Activated T-cell treated with anti-CD3 and anti-CD28 coated beads for 48 hours (primary cell): ENCODE data around the gene H6PD.

Experiments used
- DNase-seq: peaks from one replicate; pipeline ENCODE4 v3.0.0-alpha.2; 2020; ENCODE audit warnings: low read depth

H6PD gene

GRCh38 chr1:9241891-9242290 lies 7.3 kb downstream of the H6PD start:
- DNase-seq, result no peak

DNA sequence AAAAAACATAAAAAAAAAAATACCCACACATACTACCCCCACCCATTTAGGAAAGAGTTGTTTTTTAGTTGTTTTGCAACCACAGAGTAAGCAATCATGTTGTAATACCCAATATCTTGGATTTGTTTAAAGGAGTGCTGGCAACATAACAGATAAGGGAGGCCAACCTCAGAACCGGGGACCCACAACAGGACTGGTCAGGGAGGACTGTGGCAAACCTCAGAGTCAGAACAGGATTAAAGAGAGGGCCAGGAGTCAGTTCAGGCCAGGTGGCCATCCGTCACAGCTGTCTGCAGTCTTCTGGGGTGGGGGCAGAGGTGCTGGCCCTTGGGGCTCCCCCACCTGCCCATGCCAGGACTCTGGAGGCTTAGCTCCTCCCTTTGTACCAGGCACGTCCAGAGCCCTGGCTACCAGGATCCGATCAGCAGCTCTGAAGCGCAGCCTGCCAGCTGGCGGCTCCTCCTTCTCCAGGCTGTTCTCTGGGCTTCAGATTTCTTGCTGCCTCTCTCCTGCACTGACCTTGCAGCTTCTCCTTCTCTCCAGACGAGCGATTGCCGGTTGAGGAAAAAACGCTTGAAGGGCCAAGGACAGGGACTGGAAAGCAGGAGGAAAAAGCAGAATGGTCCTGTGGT lies 7.9 kb downstream of the H6PD start:
- DNase-seq, result no peak

DNA sequence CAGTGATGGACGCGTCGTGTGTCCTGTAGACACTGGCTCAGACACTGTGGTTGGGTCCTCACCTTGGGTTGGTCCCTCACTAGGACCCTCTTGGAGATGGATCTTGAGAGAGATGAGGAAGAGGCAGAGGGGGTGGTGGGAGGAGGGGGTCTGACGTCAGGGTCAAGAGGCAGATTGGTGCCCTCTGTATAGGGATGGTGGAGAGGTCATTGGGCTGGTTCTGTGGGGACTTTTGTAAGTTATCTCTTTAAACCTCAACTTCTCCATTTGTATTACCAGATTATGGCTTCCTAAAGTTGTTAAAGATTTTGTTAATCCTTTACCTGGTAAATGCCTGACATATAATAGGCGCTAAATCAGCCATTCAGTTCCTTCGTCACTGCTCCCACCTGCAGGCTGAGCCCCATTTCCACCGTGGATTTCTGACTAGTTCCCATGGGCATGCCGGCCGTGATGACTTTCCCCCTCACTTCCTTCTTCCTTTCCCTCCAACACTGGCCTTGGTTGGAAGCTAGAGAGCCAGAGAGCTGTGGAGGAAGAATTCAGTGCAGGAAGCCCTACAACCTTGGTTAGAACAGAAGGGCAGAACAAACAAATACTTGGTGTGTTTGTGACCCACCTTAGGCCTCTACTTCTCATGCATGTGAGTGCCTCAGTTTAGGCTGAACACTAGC lies 8.6 kb downstream of the H6PD start:
- no peak for DNase-seq

DNA sequence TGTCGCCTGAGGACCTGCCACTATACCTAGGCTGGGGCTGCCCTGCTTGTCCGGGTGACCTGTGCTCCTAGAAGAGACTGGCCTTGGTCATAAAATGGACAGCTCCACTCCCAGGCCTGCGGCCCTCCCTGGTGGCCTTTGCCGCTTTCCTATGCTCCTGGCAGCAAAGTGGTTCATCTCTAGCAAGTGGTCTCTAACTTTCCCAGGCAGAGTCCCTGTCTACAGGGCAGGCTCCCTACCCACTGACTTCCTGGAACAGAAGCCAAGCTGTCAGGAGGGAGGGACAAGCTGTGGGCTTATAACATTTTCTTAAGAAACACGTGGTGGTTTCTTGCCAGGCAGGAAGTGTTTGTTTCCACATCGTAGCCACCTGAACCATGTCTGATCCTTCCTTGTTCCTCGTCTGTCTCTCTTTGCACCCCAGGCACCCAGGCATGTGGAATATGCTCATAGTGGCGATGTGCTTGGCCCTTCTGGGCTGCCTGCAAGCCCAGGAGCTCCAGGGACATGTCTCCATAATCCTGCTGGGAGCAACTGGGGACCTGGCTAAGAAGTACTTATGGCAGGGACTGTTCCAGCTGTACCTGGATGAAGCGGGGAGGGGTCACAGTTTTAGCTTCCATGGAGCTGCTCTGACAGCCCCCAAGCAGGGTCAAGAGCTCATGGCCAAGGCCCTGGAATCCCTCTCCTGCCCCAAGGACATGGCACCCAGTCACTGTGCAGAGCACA lies 10.1 kb downstream of the H6PD start:
- no peak for DNase-seq

DNA sequence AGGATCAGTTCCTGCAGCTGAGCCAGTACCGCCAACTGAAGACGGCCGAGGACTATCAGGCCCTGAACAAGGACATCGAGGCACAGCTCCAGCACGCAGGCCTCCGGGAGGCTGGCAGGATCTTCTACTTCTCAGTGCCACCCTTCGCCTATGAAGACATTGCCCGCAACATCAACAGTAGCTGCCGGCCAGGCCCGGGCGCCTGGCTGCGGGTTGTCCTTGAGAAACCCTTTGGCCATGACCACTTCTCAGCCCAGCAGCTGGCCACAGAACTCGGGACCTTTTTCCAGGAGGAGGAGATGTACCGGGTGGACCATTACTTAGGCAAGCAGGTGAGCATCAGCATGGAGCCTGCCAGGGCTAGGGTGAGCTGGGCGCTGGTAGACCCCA lies 10.7 kb downstream of the H6PD start:
- DNase-seq, result no peak

- no peak for DNase-seq
Measured at GRCh38 chr1:9245661-9246060, 11.1 kb downstream of the H6PD start.

DNA sequence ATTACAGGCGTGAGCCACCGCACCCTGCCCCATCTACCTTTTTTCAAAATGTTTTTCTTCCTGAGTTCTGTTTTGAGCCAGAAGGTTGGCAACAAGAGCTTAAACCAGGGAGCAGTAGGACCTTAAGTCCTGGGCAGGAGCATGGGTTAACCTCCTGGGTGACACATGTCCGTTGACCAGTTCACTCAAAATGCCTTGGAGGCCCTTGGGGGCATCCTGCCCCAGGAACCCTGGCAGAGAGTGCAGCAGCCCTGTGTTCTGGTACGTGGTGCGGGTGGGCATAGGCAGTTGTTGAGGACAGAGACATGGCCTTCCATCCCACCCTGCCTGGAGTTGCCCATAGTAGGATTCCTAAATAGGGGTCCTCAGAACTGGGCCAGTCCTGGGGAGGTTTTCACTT lies 11.6 kb downstream of the H6PD start:
- DNase-seq, result no peak

GRCh38 chr1:9246841-9247785 lies 12.5 kb downstream of the H6PD start:
- DNase-seq, result no peak

DNA sequence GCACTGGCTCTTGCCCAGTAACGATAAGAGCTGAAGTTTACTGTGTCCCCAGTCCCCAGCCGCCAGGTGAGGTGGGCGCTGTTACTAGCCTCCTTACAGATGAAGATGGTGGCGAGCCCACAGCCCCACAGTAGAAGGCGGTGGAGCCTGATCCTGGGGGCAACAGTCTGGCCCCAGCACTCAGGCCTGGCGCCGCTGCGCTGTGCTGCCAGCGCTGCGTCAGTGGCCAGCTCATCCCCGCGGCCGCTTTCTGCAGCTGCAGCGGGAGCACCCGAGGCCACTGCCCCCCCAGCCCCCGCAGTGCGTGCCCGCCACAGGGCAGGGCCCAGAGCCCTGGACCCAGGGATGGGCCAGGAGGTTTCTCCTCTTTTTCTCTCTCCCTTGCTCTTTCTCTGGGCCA lies 13.3 kb downstream of the H6PD start:
- no peak for DNase-seq

DNA sequence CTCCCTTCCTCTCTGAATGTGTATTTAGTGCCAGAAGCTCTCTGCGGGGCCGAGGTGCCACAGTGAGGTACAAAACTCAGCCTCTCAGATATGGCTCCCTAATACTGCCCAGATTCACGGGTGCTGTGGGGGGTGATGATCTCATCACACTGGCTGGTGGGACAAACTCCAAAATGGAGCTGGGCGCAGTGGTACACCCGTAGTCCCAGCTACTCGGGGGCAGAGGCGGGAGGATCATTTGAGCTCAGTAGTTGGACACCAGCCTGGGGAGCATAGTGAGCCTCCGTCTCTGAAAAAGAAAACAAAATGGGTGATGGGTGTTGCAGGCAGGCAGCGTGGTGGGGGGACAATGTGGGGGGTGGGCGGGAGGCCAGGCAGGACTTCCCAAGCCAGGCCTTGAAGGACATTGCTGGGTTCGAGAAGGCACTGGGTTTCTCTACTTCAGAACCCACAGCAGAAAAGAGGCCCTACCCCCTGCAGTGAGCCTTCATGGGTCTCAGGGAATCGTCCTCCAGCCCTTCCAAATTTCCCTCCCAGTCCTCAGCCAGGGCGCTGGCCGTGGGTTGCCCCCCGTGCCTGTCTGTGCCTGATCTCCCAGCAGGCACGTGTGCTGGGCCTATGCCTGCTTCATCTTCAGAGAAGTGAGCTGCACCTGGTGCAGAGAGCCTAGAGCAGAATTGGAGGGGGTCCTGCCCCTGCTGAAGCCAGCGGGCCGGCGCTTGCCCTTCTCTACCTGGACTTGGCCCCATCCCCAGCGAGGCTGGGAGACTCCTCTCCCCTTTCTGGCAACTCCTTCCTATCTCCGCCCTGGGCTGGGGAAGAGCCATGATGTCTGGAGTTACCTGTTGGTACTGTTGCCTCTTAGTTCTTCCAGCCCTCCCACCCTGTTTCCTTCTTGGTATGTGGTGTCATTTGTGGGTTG lies 14.0 kb downstream of the H6PD start:
- DNase-seq, result no peak

DNA sequence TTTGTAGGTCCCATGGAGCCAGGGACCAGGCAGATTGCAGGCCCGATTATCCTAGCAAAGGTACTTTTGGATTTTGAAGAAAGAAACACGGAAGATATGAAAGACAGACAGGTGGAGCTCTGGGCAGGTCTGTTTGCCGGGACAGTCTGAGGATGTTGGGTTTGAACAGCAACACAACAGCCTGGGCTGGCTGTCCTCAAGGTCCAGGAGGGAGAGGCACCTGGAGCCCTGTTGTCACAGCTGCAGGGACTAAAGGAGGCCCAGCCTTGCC lies 14.6 kb downstream of the H6PD start:
- no peak for DNase-seq

DNA sequence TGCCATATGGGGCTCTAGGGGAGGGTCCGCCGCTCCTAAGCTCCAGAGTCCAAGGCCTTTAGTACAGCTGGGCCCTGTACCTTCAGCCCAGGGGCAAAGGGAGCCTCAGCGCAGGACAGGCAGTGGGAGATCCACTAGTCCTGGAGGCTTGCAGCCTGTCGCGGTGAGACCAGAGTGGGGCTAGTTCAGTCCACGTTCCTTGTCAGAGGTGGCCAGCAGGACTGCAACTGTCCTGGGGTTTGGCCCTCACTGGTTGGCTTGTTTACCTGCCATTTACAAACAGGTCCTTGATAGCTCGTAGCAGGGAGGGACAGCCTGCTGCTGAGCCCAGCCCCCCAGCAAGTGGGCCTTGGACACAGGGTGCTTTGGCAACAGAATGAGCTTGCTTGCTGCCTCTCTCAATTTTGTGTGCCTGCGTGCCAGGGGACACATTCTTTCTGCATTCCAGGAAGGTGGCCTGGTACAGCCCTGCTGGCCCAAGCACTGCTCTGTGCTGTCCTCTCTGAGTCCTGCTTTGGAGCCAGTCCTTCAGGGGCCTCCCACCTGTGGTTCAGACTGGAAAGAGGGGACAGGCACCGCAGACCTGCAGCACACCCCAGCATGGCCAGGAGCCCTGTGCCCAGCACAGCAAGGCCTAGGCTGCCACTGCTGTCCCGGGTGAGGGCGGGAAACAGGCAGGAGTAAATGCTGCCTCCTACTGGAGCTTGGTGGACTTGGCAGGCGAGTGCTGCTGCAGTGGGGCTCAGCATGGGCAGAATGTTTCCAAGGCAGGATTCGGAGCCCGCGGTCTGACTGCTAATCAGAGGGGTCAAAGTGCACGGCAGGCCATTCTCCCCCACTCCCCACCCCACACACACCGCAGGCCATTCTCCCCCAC lies 15.2 kb downstream of the H6PD start:
- DNase-seq, result peak; percentile 37

DNA sequence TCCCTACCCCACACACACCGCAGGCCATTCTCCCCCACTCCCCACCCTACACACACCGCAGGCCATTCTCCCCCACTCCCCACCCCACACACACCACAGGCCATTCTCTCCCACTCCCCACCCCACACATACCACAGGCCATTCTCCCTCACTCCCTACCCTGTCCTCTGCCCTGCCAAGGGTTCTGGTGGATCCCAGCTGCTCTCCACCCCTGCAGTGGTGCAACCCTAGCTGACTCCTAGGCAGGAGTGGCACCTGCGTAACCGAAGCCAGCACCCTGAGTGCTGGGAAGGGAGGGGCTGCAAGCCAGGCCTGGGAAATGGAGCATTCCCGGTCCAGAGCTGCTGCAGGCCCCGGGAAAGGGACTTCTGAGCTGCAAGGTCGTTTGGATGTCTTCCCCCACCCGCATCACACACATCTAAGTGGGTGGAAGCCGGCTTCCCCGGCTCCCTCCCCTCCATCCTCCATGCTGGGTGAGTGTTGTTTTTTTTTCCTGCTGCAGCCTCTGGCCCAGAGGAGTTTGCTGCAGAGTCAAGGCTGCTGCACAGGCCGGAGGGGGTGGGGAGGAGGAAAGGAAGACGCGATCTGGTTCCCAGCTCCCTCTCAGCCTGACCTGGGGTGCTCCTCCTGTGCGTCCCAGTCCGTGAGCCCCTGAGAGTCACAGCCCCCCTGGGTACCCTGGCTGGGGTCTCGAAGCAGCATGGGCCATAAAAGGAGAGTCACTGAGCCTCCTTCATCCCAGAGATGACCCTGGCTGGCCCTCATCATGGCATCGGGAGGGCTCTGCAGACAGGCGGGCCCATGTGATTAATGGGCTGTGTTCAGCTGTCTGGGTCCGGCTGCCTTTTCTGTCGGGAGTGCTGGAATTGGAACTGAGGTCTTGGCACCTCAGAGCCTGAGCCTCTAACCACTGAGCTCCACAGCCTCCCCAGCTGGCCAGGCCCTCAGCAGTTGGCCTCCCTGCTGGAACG lies 16.1 kb downstream of the H6PD start:
- DNase-seq, result no peak

DNA sequence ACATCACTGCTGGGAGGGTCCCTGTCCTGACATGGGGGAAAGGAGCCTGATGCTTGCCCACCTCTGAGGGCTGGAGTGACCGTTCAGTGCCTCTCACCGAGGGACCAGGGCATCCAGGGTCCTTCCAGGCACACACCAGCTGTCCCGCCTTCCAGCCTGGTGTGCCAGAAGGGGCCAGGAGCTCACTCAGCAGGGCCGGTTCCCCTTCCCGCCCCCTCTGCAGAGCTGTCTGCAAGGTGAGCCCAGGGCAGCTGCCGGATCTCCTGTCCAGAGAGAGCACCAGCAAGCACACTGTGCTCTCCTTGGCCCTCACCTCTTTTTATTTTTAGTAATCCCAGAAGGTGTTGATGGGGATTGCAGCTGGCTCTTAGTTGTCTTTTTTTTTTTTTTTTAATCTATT lies 16.9 kb downstream of the H6PD start:
- DNase-seq, result no peak

DNA sequence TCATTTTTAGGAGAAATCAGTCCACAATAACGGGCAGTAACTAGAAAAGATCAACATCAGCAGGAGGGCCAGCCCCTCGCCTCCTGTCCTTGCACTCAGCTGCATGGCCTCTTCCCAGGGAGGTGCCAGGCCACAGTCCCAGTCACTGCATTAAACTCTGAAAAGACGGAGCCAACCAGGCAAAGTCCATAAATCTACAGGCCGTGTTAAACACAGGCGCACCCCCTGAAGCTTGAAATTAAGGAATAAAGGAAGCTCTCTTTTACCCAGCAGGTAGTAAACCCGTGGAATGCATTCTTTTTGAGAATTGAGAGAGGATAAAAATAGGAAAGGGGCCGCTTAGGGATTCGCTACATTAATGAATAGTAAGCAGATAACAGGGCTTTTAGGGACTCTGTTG lies 18.4 kb downstream of the H6PD start:
- no peak for DNase-seq

DNA sequence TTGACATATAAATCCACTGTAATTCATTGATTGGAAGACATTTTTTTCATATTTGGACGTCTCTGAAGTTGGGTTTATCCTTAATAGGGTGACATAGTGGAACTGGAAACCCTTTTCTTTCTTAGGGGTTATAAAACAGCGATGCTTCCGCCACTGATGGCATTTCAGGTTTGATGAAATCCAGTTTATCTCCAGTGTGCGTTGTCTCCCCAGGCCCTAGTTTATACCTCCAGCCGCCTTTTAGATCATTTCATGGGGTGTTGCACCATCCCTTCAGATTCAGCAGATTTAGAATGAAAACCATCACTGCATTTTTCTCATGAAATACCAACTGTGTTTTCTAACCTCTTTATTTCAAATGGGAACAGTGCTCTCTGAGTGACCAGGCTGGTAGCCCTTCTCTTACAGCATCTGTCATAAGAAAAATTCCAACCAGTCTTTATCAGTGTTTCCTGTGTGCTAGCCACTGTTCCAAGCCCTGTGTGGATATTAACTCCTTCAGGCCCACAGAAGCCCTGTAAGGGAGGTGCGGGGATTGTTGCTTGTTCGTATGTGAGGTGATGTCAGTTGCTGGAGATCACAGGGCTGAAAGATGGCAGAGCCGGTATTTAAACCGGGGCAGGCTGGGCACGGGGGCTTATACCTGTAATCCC lies 19.0 kb downstream of the H6PD start:
- DNase-seq, result no peak

DNA sequence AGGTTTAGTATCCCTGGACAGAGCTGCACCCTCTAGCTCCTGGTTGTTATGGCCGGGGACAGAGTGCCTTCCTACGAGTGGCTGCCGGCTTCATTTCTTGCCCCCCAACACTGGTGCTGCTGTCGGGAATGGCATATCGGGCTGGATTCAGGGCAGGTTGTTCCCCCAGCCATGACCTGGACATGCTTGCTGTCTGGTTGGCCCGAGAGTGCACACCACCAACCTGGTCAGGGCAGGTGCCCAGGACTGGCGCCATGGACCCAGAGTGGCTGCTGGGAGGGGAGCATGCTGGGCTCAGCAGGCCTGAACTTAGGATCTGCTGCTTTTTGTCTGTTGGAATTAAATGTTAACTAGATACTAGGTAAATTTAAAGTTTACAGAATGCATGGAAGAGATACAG lies 21.8 kb downstream of the H6PD start:
- no peak for DNase-seq

DNA sequence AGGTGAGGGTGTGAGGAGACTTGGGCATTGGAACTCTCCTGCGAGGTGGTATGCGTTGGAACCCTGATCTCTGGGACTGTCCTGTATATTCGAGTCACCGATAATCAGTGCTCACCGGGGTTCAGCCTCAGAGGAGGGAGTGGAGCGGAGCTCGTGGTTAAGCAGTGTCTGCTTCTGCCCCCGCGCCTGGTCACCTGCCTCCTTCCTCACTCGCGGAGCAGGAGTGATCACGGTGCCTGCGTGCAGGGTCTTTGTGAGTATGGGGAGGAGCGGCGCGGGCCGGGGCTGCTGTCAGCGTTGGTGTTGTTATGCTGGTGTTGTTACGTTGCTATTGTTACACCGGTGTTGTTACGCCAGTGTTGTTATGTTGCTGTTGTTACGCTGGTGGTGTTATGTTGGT lies 23.3 kb downstream of the H6PD start:
- no peak for DNase-seq

DNA sequence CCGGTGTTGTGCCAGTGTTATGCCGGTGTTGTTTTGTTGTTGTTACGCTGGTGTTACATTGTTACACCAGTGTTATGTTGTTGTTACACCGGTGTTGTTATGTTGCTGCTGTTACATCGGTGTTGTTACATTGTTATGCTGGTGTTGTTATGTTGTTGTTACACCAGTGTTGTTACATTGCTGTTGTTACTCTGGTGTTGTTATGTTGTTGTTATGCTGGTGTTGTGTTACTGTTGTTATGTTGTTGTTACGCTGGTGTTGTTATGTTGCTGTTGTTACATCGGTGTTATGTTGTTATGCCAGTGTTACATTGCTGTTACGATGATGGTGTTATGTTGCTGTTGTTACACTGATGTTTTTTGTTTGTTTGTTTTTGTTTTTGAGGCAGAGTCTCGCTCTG lies 24.1 kb downstream of the H6PD start:
- DNase-seq, result no peak
